ENCODE results near the gene LIN7C.

LIN7C gene

GRCh38 chr11:27466363-27466762 lies 40.2 kb downstream of the LIN7C start:
- no peak for TF ChIP-seq EZH2phosphoT487 (IDR thresholded peaks at IDR 0.05; ENCODE audit: borderline replicate concordance, low read length)
- TF ChIP-seq CTCF (IDR thresholded peaks at IDR 0.05; ENCODE audit: low read depth, low read length, poor library complexity, severe bottlenecking), result no peak
- peaks cover 27% of the 10 kb centered on the region for H3K27me3 ChIP-seq (ENCODE audit: control insufficient read depth, low read length)
- H3K79me2 ChIP-seq (ENCODE audit: control insufficient read depth, low read length), result no peaks in the 10 kb centered on the region
- no peak overlapping the region for H3K27ac ChIP-seq (ENCODE audit: low read depth, low read length)
- H3K9me3 ChIP-seq (ENCODE audit: control insufficient read depth, insufficient read depth, low read length), result no peaks in the 10 kb centered on the region
- no peak overlapping the region for H3K4me3 ChIP-seq (ENCODE audit: low read length)
- H3K4me1 ChIP-seq (ENCODE audit: control insufficient read depth, low read length), result peaks cover 1% of the 10 kb centered on the region; the same call in 1 of the 2 replicates
- H3K9me2 ChIP-seq (replicated peaks; ENCODE audit: control insufficient read depth, low read length), result no peaks in the 10 kb centered on the region
- H4K20me1 ChIP-seq (ENCODE audit: control insufficient read depth, insufficient read depth, low read depth, low read length), result no peaks in the 10 kb centered on the region
- H3K36me3 ChIP-seq (ENCODE audit: control insufficient read depth, low read length), result no peaks in the 10 kb centered on the region
- H3K4me2 ChIP-seq (ENCODE audit: low read length), result no peak overlapping the region
- H3F3A ChIP-seq (ENCODE audit: control insufficient read depth, insufficient read depth), result no peaks in the 10 kb centered on the region

GRCh38 chr11:27465629-27466028 lies 40.9 kb downstream of the LIN7C start:
- no peak for TF ChIP-seq EZH2phosphoT487 (IDR thresholded peaks at IDR 0.05; ENCODE audit: borderline replicate concordance, low read length)
- H3K9me2 ChIP-seq (replicated peaks; ENCODE audit: control insufficient read depth, low read length), result no peaks in the 10 kb centered on the region
- no peaks in the 10 kb centered on the region for H4K20me1 ChIP-seq (ENCODE audit: control insufficient read depth, insufficient read depth, low read depth, low read length)
- H3K4me3 ChIP-seq (ENCODE audit: low read length), result no peak overlapping the region
- H3F3A ChIP-seq (ENCODE audit: control insufficient read depth, insufficient read depth), result no peaks in the 10 kb centered on the region
- H3K4me1 ChIP-seq (ENCODE audit: control insufficient read depth, low read length), result no peaks in the 10 kb centered on the region
- no peaks in the 10 kb centered on the region for H3K36me3 ChIP-seq (ENCODE audit: control insufficient read depth, low read length)
- H3K27ac ChIP-seq (ENCODE audit: low read depth, low read length), result no peak overlapping the region
- H3K4me2 ChIP-seq (ENCODE audit: low read length), result no peak overlapping the region
- peaks cover 20% of the 10 kb centered on the region for H3K27me3 ChIP-seq (ENCODE audit: control insufficient read depth, low read length)
- no peaks in the 10 kb centered on the region for H3K9me3 ChIP-seq (ENCODE audit: control insufficient read depth, insufficient read depth, low read length)
- H3K79me2 ChIP-seq (ENCODE audit: control insufficient read depth, low read length), result no peaks in the 10 kb centered on the region

- Histone ChIP-seq H3K4me3 (ENCODE audit: low read length) (no peak overlapping the region), H3K4me1 (ENCODE audit: control insufficient read depth, low read length) (no peaks in the 10 kb centered on the region), H3K9me2 (replicated peaks; ENCODE audit: control insufficient read depth, low read length) (no peaks in the 10 kb centered on the region), H3K79me2 (ENCODE audit: control insufficient read depth, low read length) (no peaks in the 10 kb centered on the region), H3F3A (ENCODE audit: control insufficient read depth, insufficient read depth) (no peaks in the 10 kb centered on the region), H3K27ac (ENCODE audit: low read depth, low read length) (no peak overlapping the region), H3K27me3 (ENCODE audit: control insufficient read depth, low read length) (peaks cover 13% of the 10 kb centered on the region), H3K4me2 (ENCODE audit: low read length) (no peak overlapping the region), H3K36me3 (ENCODE audit: control insufficient read depth, low read length) (no peaks in the 10 kb centered on the region), H3K9me3 (ENCODE audit: control insufficient read depth, insufficient read depth, low read length) (no peaks in the 10 kb centered on the region), H4K20me1 (ENCODE audit: control insufficient read depth, insufficient read depth, low read depth, low read length) (no peaks in the 10 kb centered on the region)
- TF ChIP-seq EZH2phosphoT487 (IDR thresholded peaks at IDR 0.05; ENCODE audit: borderline replicate concordance, low read length) (no peak), CTCF (IDR thresholded peaks at IDR 0.05; ENCODE audit: low read depth, low read length, poor library complexity, severe bottlenecking) (no peak)
Measured at GRCh38 chr11:27464909-27465308, 41.7 kb downstream of the LIN7C start.

GRCh38 chr11:27464289-27464696 lies 42.3 kb downstream of the LIN7C start:
- no peaks in the 10 kb centered on the region for H3K9me2 ChIP-seq (replicated peaks; ENCODE audit: control insufficient read depth, low read length)
- TF ChIP-seq EZH2phosphoT487 (IDR thresholded peaks at IDR 0.05; ENCODE audit: borderline replicate concordance, low read length) (no peak), CTCF (IDR thresholded peaks at IDR 0.05; ENCODE audit: low read depth, low read length, poor library complexity, severe bottlenecking) (no peak)
- H3K4me3 ChIP-seq (ENCODE audit: low read length), result no peak overlapping the region
- H3K4me1 ChIP-seq (ENCODE audit: control insufficient read depth, low read length), result no peaks in the 10 kb centered on the region
- H3K9me3 ChIP-seq (ENCODE audit: control insufficient read depth, insufficient read depth, low read length), result no peaks in the 10 kb centered on the region
- H3K79me2 ChIP-seq (ENCODE audit: control insufficient read depth, low read length), result no peaks in the 10 kb centered on the region
- no peak overlapping the region for H3K27ac ChIP-seq (ENCODE audit: low read depth, low read length)
- H3K27me3 ChIP-seq (ENCODE audit: control insufficient read depth, low read length), result peaks cover 6% of the 10 kb centered on the region
- H3K36me3 ChIP-seq (ENCODE audit: control insufficient read depth, low read length), result no peaks in the 10 kb centered on the region
- H3K4me2 ChIP-seq (ENCODE audit: low read length), result no peak overlapping the region
- H4K20me1 ChIP-seq (ENCODE audit: control insufficient read depth, insufficient read depth, low read depth, low read length), result no peaks in the 10 kb centered on the region
- H3F3A ChIP-seq (ENCODE audit: control insufficient read depth, insufficient read depth), result no peaks in the 10 kb centered on the region

All from DOHH2 (cell line).